Left forelimb (tissue), 1 donor: ENCODE measurements around the gene RYR3.

Source experiments
- DNase-seq: peaks from one replicate; pipeline ENCODE4 v3.0.0-alpha.2; 2018; ENCODE audit warnings: low spot score

Gene RYR3

GRCh38 chr15:33448961-33449606 is 138.3 kb downstream of the RYR3 start:
- DNase-seq: no peak

GRCh38 chr15:33449810-33450209 is 139.0 kb downstream of the RYR3 start:
- DNase-seq: no peak

- DNase-seq: no peak
Measured at GRCh38 chr15:33451385-33451784, 140.6 kb downstream of the RYR3 start.

GRCh38 chr15:33453761-33454160 is 143.0 kb downstream of the RYR3 start:
- DNase-seq: no peak

GRCh38 chr15:33454346-33454745 is 143.6 kb downstream of the RYR3 start:
- DNase-seq: no peak

GRCh38 chr15:33454996-33455395 is 144.2 kb downstream of the RYR3 start:
- DNase-seq: no peak

- DNase-seq: no peak
Measured at GRCh38 chr15:33458421-33458820, 147.7 kb downstream of the RYR3 start.

GRCh38 chr15:33460166-33460805 is 149.5 kb downstream of the RYR3 start:
- DNase-seq: no peak

- no peak for DNase-seq
Measured at GRCh38 chr15:33461671-33462070, 150.9 kb downstream of the RYR3 start.

- no peak for DNase-seq
Measured at GRCh38 chr15:33467146-33467815, 156.5 kb downstream of the RYR3 start.

GRCh38 chr15:33467816-33468163 is 157.0 kb downstream of the RYR3 start:
- DNase-seq: no peak

- DNase-seq: no peak
Measured at GRCh38 chr15:33468740-33469139, 158.0 kb downstream of the RYR3 start.

- DNase-seq: no peak
Measured at GRCh38 chr15:33473005-33473404, 162.2 kb downstream of the RYR3 start.

- no peak for DNase-seq
Measured at GRCh38 chr15:33473714-33474113, 162.9 kb downstream of the RYR3 start.

GRCh38 chr15:33476076-33476475 is 165.3 kb downstream of the RYR3 start:
- no peak for DNase-seq

- DNase-seq: no peak
Measured at GRCh38 chr15:33476908-33477307, 166.1 kb downstream of the RYR3 start.

- DNase-seq: no peak
Measured at GRCh38 chr15:33489335-33489734, 178.6 kb downstream of the RYR3 start.

GRCh38 chr15:33490703-33491102 is 179.9 kb downstream of the RYR3 start:
- DNase-seq: no peak

- no peak for DNase-seq
Measured at GRCh38 chr15:33492434-33493052, 181.8 kb downstream of the RYR3 start.

- DNase-seq: no peak
Measured at GRCh38 chr15:33494306-33494705, 183.5 kb downstream of the RYR3 start.

GRCh38 chr15:33500432-33501195 is 189.8 kb downstream of the RYR3 start:
- no peak for DNase-seq

GRCh38 chr15:33503681-33504080 is 192.9 kb downstream of the RYR3 start:
- DNase-seq: no peak
